ENCODE measurements around the gene CSTPP1.
"Not testable (repeated sequence)": the region's sequence is repeated elsewhere in the genome, so short reads cannot be mapped to it uniquely, and the experiment has no call there.

Gene CSTPP1

GRCh38 chr11:47105974-47106373 is 169.4 kb downstream of the CSTPP1 start:
- DNase-seq: no peak

GRCh38 chr11:47106798-47107411 is 170.3 kb downstream of the CSTPP1 start:
- no peak for DNase-seq

- DNase-seq: no peak
Observed at GRCh38 chr11:47107744-47108143, 171.2 kb downstream of the CSTPP1 start.

- no peak for DNase-seq
Observed at GRCh38 chr11:47108214-47108613, 171.7 kb downstream of the CSTPP1 start.

- DNase-seq: no peak
Observed at GRCh38 chr11:47109051-47109726, 172.6 kb downstream of the CSTPP1 start.

- DNase-seq: no peak
Observed at GRCh38 chr11:47109727-47110246, 173.2 kb downstream of the CSTPP1 start.

- DNase-seq: no peak
Observed at GRCh38 chr11:47111318-47111804, 174.8 kb downstream of the CSTPP1 start.

GRCh38 chr11:47112941-47113340 is 176.4 kb downstream of the CSTPP1 start:
- not testable (repeated sequence) for DNase-seq

GRCh38 chr11:47118958-47119688 is 182.6 kb downstream of the CSTPP1 start:
- not testable (repeated sequence) for DNase-seq

GRCh38 chr11:47121056-47121455 is 184.5 kb downstream of the CSTPP1 start:
- DNase-seq: no peak

- no peak for DNase-seq
Observed at GRCh38 chr11:47121731-47122130, 185.2 kb downstream of the CSTPP1 start.

- DNase-seq: no peak
Observed at GRCh38 chr11:47123094-47123493, 186.5 kb downstream of the CSTPP1 start.

- no peak for DNase-seq
Observed at GRCh38 chr11:47124675-47125074, 188.1 kb downstream of the CSTPP1 start.

GRCh38 chr11:47125083-47125482 is 188.5 kb downstream of the CSTPP1 start:
- DNase-seq: no peak

GRCh38 chr11:47127213-47127612 is 190.7 kb downstream of the CSTPP1 start:
- no peak for DNase-seq

GRCh38 chr11:47130543-47130942 is 194.0 kb downstream of the CSTPP1 start:
- no peak for DNase-seq

GRCh38 chr11:47131136-47131535 is 194.6 kb downstream of the CSTPP1 start:
- no peak for DNase-seq

- DNase-seq: no peak
Observed at GRCh38 chr11:47132490-47132889, 195.9 kb downstream of the CSTPP1 start.

GRCh38 chr11:47132981-47133380 is 196.4 kb downstream of the CSTPP1 start:
- DNase-seq: no peak

- DNase-seq: no peak
Observed at GRCh38 chr11:47136327-47136726, 199.8 kb downstream of the CSTPP1 start.

- DNase-seq: no peak
Observed at GRCh38 chr11:47136921-47137320, 200.4 kb downstream of the CSTPP1 start.

- DNase-seq: no peak
Observed at GRCh38 chr11:47137476-47137875, 200.9 kb downstream of the CSTPP1 start.

GRCh38 chr11:47139878-47140277 is 203.3 kb downstream of the CSTPP1 start:
- DNase-seq: no peak

- no peak for DNase-seq
Observed at GRCh38 chr11:47143322-47143721, 206.8 kb downstream of the CSTPP1 start.
